Keratinocyte (primary cell): ENCODE measurements around the gene ZNF423. TPM values are rescaled to one million over a fixed set of nuclear protein-coding genes. Genes with fewer than 3 reads are reported as not detected.

Source experiments
- DNase-seq: peaks from one replicate; pipeline ENCODE4 v3.0.0-alpha.2; 2011; ENCODE audit warnings: low read depth, missing footprints, low spot score
- FAIRE-seq: peaks from 2 replicates; lab custom pipeline; 2011; peaks lifted over from hg19 to GRCh38; lab: Jason Lieb, UNC
- H2AFZ ChIP-seq: 2 replicates; pipeline ENCODE4 v1.6.0; 2012; ENCODE audit warnings: low read length, control low read depth, inconsistent platforms; ENCODE audit not compliant: control insufficient read depth
- H3K27ac ChIP-seq: 2 replicates; pipeline ENCODE4 v1.5.1; 2011; ENCODE audit warnings: low read length; ENCODE audit not compliant: control insufficient read depth, insufficient read depth
- H3K27me3 ChIP-seq: 3 replicates; pipeline ENCODE4 v1.6.0; 2011; ENCODE audit warnings: low read length; ENCODE audit not compliant: control insufficient read depth, insufficient read depth; ENCODE audit errors: extremely low read depth
- H3K36me3 ChIP-seq, 2 experiments: 2 replicates in 1 of 2; 3 replicates in 1 of 2; pipeline ENCODE4 v1.5.1; 2011; ENCODE audit warnings: low read length in 2 of 2, mild to moderate bottlenecking in 1 of 2; ENCODE audit not compliant: control insufficient read depth in 2 of 2, insufficient read depth in 2 of 2; ENCODE audit errors: extremely low read depth in 1 of 2
- H3K4me1 ChIP-seq: 3 replicates; pipeline ENCODE4 v1.5.1; 2011; ENCODE audit warnings: low read length; ENCODE audit not compliant: control insufficient read depth, insufficient read depth; ENCODE audit errors: extremely low read depth
- H3K4me2 ChIP-seq: 3 replicates; pipeline ENCODE4 v1.6.0; 2011; ENCODE audit warnings: low read depth, low read length; ENCODE audit not compliant: control insufficient read depth, insufficient read depth; ENCODE audit errors: extremely low read depth
- H3K4me3 ChIP-seq, 3 experiments: fragments of 200-600 bp in 1 of 3; sonication (generic) in 1 of 3; 2 replicates in 2 of 3; 3 replicates in 1 of 3; pipeline ENCODE4 v1.5.1; 2011 to 2016; ENCODE audit warnings: low read length in 3 of 3, mild to moderate bottlenecking in 3 of 3, control low read depth in 2 of 3, inconsistent platforms in 1 of 3, low read depth in 1 of 3, mixed read lengths in 1 of 3, mixed run types in 1 of 3, moderate library complexity in 1 of 3; ENCODE audit not compliant: control insufficient read depth in 2 of 3, insufficient read depth in 2 of 3; ENCODE audit errors: extremely low read depth in 1 of 3
- H3K79me2 ChIP-seq: 2 replicates; pipeline ENCODE4 v1.6.0; 2012; ENCODE audit warnings: low read length; ENCODE audit not compliant: control insufficient read depth, insufficient read depth
- H3K9ac ChIP-seq: 3 replicates; pipeline ENCODE4 v1.6.0; 2011; ENCODE audit warnings: low read length; ENCODE audit not compliant: control insufficient read depth, insufficient read depth; ENCODE audit errors: extremely low read depth
- H3K9me1 ChIP-seq: 3 replicates; pipeline ENCODE4 v1.6.0; 2011; ENCODE audit warnings: low read length; ENCODE audit not compliant: control insufficient read depth, insufficient read depth; ENCODE audit errors: extremely low read depth
- H3K9me3 ChIP-seq: 2 replicates; pipeline ENCODE4 v1.5.1; 2012; ENCODE audit warnings: low read depth, low read length; ENCODE audit not compliant: control insufficient read depth
- H4K20me1 ChIP-seq: 3 replicates; pipeline ENCODE4 v1.6.0; 2011; ENCODE audit warnings: low read length; ENCODE audit not compliant: control insufficient read depth, insufficient read depth; ENCODE audit errors: extremely low read depth
- CTCF ChIP-seq, 3 experiments: IDR thresholded peaks in 1 of 3; conservative IDR thresholded peaks in 1 of 3; optimal IDR thresholded peaks in 1 of 3; 2 replicates in 2 of 3; 3 replicates in 1 of 3; pipeline versions ENCODE3 to v1.5.1; 2011; ENCODE audit warnings: low read length in 3 of 3, mild to moderate bottlenecking in 3 of 3, moderate library complexity in 2 of 3, control low read depth in 1 of 3, inconsistent platforms in 1 of 3; ENCODE audit not compliant: insufficient read depth in 2 of 3; ENCODE audit errors: extremely low read depth in 1 of 3
- EZH2 ChIP-seq: IDR thresholded peaks from one replicate; pipeline ENCODE4 v1.6.1; 2012; ENCODE audit warnings: inconsistent platforms, mild to moderate bottlenecking, low read length, moderate library complexity
- dilution Hi-C: fragments of 300-500 bp; cut with MboI; formaldehyde crosslinking; loops from one replicate; pipeline ENCODE4 v1.7.0; 2020; ENCODE audit warnings: low sequenced_read_pairs; ENCODE audit not compliant: extremely low pct_ligation_motif_present
- polyA plus RNA-seq, 5 experiments: library from polyadenylated mRNA; depleted of rRNA in 3 of 5; stranded (reverse) in 3 of 5; stranded (forward) in 1 of 5; unstranded in 1 of 5; fragments of >200 nt; gene quantifications; 1 replicate in 1 of 5; 2 replicates in 3 of 5; 3 replicates in 1 of 5; pipeline versions ENCODE4 v1.2.1 to v1.2.3, GENCODE V29; 2011 to 2012; ENCODE audit warnings: missing spikeins in 2 of 5, low read depth in 1 of 5, low replicate concordance in 1 of 5

Gene ZNF423
- polyA plus RNA-seq, 1 donor (not counting 4 experiments of a cell fraction or from before 2014, with no cell fraction given), result 0.05 TPM

GRCh38 chr16:49519741-49520140, 336.2 kb downstream of the ZNF423 start:
- TF ChIP-seq CTCF (optimal IDR thresholded peaks at IDR 0.05 in 1 of 3, IDR thresholded peaks at IDR 0.05 in 1 of 3, conservative IDR thresholded peaks at IDR 0.05 in 1 of 3; ENCODE audit: extremely low read depth in 1 of 3, insufficient read depth in 2 of 3, low read length in 3 of 3), result no peak
- TF ChIP-seq EZH2, result no peak
- no peaks in the 10 kb centered on the region for H3K36me3 ChIP-seq
- no peak overlapping the region for H3K4me2 ChIP-seq
- H3K27ac ChIP-seq, result no peak overlapping the region
- no peaks in the 10 kb centered on the region for H4K20me1 ChIP-seq
- no peaks in the 10 kb centered on the region for H3K79me2 ChIP-seq
- no peak overlapping the region for H2AFZ ChIP-seq
- dilution Hi-C loops, result no loop called here
- no peaks in the 10 kb centered on the region for H3K9me3 ChIP-seq
- H3K9ac ChIP-seq, result no peak overlapping the region
- H3K4me3 ChIP-seq, result no peak overlapping the region
- FAIRE-seq, result no peak
- H3K27me3 ChIP-seq, result peaks cover 2% of the 10 kb centered on the region
- no peaks in the 10 kb centered on the region for H3K9me1 ChIP-seq
- no peaks in the 10 kb centered on the region for H3K4me1 ChIP-seq
- DNase-seq, result no peak

DNA sequence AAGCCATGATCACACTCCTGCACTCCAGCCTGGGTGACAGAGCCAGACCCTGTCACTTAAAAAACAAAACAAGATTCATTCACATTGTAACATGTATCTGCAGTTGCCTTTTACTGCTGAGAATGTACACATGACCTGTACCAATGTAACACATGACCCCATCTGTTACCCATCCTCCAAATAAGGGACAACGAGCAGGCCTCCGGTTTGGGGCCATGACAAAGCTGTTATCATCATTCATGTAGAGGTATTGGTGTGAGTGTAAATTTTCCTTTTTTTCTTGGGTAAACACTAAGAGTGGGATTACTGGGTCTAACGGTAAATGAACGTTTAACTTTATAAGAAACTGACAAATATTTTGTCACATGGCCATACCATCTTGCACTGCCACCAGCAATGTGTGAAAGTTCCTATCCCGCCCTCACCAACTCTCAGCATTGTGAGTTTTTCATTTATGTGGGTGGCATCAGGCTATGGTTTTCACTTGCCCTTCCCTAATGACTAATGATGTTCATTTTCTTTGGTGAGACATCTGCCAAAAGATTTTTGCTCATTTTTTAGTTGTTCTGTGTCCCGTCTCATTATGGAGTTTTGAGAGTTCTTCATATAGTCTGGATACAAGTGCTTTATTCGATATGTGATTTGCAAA, 336.8 kb downstream of the ZNF423 start:
- dilution Hi-C loops, result no loop called here
- Histone ChIP-seq H4K20me1 (no peaks in the 10 kb centered on the region), H3K4me1 (no peaks in the 10 kb centered on the region), H3K27me3 (peaks cover 4% of the 10 kb centered on the region), H3K79me2 (no peaks in the 10 kb centered on the region), H2AFZ (no peak overlapping the region), H3K9me1 (no peaks in the 10 kb centered on the region), H3K9me3 (no peaks in the 10 kb centered on the region), H3K9ac (no peak overlapping the region), H3K27ac (no peak overlapping the region), H3K4me3 (no peak overlapping the region), H3K4me2 (no peak overlapping the region), H3K36me3 (no peaks in the 10 kb centered on the region)
- FAIRE-seq (no peak), DNase-seq (no peak)
- TF ChIP-seq EZH2, result no peak
- no peak for TF ChIP-seq CTCF (optimal IDR thresholded peaks at IDR 0.05 in 1 of 3, IDR thresholded peaks at IDR 0.05 in 1 of 3, conservative IDR thresholded peaks at IDR 0.05 in 1 of 3; ENCODE audit: extremely low read depth in 1 of 3, insufficient read depth in 2 of 3, low read length in 3 of 3)
